PFSK-1 (cell line): ENCODE data around the gene TCHP.

Source experiments
- SIN3A ChIP-seq: IDR thresholded peaks from 2 replicates; pipeline ENCODE4 v1.6.1; 2012; ENCODE audit warnings: mild to moderate bottlenecking, low read length, moderate library complexity, borderline replicate concordance; ENCODE audit not compliant: insufficient read depth
- TAF1 ChIP-seq: IDR thresholded peaks from 2 replicates; pipeline ENCODE4 v1.6.1; 2012; ENCODE audit warnings: low read length, control low read depth, borderline replicate concordance; ENCODE audit not compliant: insufficient read depth

- TF ChIP-seq TAF1 (no peak), SIN3A (no peak)
Measured at GRCh38 chr12:109876406-109876805, 23.7 kb upstream of the TCHP start.
